K562 (cell line): ENCODE results near the gene SLC38A10. TPM values are rescaled to one million over a fixed set of nuclear protein-coding genes. Genes with fewer than 3 reads are reported as not detected.
A peak's percentile ranks its signal among the peaks of the same experiment; 100 is the strongest.

ENCODE experiments used
- ATAC-seq: fragments of 200-7000 bp; cut with Tn5 transposase; 3 replicates; pipeline ENCODE4 v1.9.1; 2020; ENCODE audit warnings: moderate library complexity
- BruUV-seq: library from RNA; stranded (reverse); fragments of 400-500 nt; replicated peaks from 2 replicates; lab custom pipeline; 2021; lab: Mats Ljungman, UMichigan
- CTCF ChIA-PET: fragments of 300-600 bp; formaldehyde crosslinking; extraction: SDS; loops from one replicate; lab custom pipeline; 2021; ENCODE audit warnings: low intra/inter-chr PET ratio; lab: Yijun Ruan, JAX
- POLR2A ChIA-PET: fragments of 300-600, 350-650 bp; sonication (Branson Sonifier 250); formaldehyde crosslinking; extraction: SDS; loops from one replicate; lab custom pipeline; 2021; ENCODE audit warnings: antibody characterized with exemption, inconsistent platforms; lab: Yijun Ruan, JAX
- DNase-seq, 4 experiments: peaks; one replicate each; pipeline versions ENCODE4 v3.0.0 to v3.0.0-alpha.2; 2011 to 2018; ENCODE audit warnings: low spot score in 3 of 4, mixed read lengths in 3 of 4; ENCODE audit errors: extremely low read depth in 1 of 4
- FAIRE-seq: peaks from 2 replicates; lab custom pipeline; 2011; peaks lifted over from hg19 to GRCh38; lab: Jason Lieb, UNC
- H2AFZ ChIP-seq: 2 replicates; pipeline ENCODE4 v1.6.0; 2011; ENCODE audit warnings: low read depth, low read length, control low read depth, inconsistent platforms
- H3K27ac ChIP-seq: fragments of 200-600 bp; 3 replicates; pipeline ENCODE4 v1.8.0; 2011; ENCODE audit warnings: low read depth, mild to moderate bottlenecking, control low read depth, inconsistent platforms, low read length, moderate library complexity, mixed read lengths; ENCODE audit errors: extremely low read depth
- H3K27me3 ChIP-seq, 2 experiments: fragments of 300-600 bp in 1 of 2; 2 replicates in 1 of 2; 3 replicates in 1 of 2; pipeline versions ENCODE4 v1.6.0 to v1.8.0; 2011; ENCODE audit warnings: inconsistent platforms in 2 of 2, low read length in 2 of 2, mild to moderate bottlenecking in 1 of 2, mixed read lengths in 1 of 2, moderate library complexity in 1 of 2; ENCODE audit not compliant: control insufficient read depth in 2 of 2, insufficient read depth in 2 of 2
- H3K36me3 ChIP-seq: fragments of 300-600 bp; 3 replicates; pipeline ENCODE4 v1.8.0; 2011; ENCODE audit warnings: mild to moderate bottlenecking, low read length, inconsistent platforms; ENCODE audit not compliant: control insufficient read depth, insufficient read depth
- H3K4me1 ChIP-seq, 2 experiments: fragments of 200-600 bp in 1 of 2; replicated peaks in 1 of 2; 2 replicates in 1 of 2; 3 replicates in 1 of 2; pipeline versions ENCODE4 v1.5.1 to v1.8.0; 2011; ENCODE audit warnings: inconsistent platforms in 2 of 2, low read length in 2 of 2, mild to moderate bottlenecking in 1 of 2, mixed read lengths in 1 of 2, moderate library complexity in 1 of 2; ENCODE audit not compliant: control insufficient read depth in 2 of 2, insufficient read depth in 2 of 2
- H3K4me2 ChIP-seq: 2 replicates; pipeline ENCODE4 v1.6.1; 2011; ENCODE audit warnings: low read length, control low read depth, inconsistent platforms, mixed read lengths; ENCODE audit not compliant: insufficient read depth
- H3K4me3 ChIP-seq: fragments of 200-600 bp; sonication (generic), shearing (Covaris generic); 2 replicates; pipeline ENCODE4 v1.5.1; 2016; ENCODE audit warnings: control low read depth, inconsistent platforms
- H3K79me2 ChIP-seq: fragments of 200-600 bp; 3 replicates; pipeline ENCODE4 v1.8.0; 2011; ENCODE audit warnings: low read length, inconsistent platforms; ENCODE audit not compliant: control insufficient read depth, insufficient read depth
- H3K9ac ChIP-seq, 2 experiments: 2 replicates each; pipeline versions ENCODE4 v1.6.0 to v1.6.1; 2011; ENCODE audit warnings: low read depth in 2 of 2, low read length in 2 of 2, control low read depth in 1 of 2, inconsistent platforms in 1 of 2, mild to moderate bottlenecking in 1 of 2, mixed read lengths in 1 of 2; ENCODE audit not compliant: insufficient read depth in 1 of 2
- H3K9me1 ChIP-seq: one replicate; pipeline ENCODE4 v1.6.0; 2011; ENCODE audit warnings: inconsistent platforms, mild to moderate bottlenecking, low read length, moderate library complexity; ENCODE audit not compliant: control insufficient read depth, insufficient read depth
- H3K9me3 ChIP-seq: replicated peaks from 2 replicates; pipeline ENCODE4 v1.5.1; 2011; ENCODE audit warnings: low read depth, low read length, inconsistent platforms; ENCODE audit not compliant: control insufficient read depth, insufficient read depth
- H4K20me1 ChIP-seq: replicated peaks from 2 replicates; pipeline ENCODE4 v1.6.1; 2011; ENCODE audit warnings: low read length, inconsistent platforms, mixed read lengths; ENCODE audit not compliant: control insufficient read depth, insufficient read depth
- BRCA1 ChIP-seq, 2 experiments: fragments of 450-650 bp in 1 of 2; sonication (generic) in 1 of 2; formaldehyde crosslinking in 1 of 2; IDR thresholded peaks; 2 replicates each; pipeline versions ENCODE4 v1.5.0 to v1.6.1; 2017 to 2020; ENCODE audit warnings: mild to moderate bottlenecking in 1 of 2, missing genetic modification reagents in 1 of 2
- BRF2 ChIP-seq: IDR thresholded peaks from 3 replicates; pipeline ENCODE4 v1.6.1; 2011; ENCODE audit warnings: borderline replicate concordance, mild to moderate bottlenecking; ENCODE audit not compliant: insufficient read length, insufficient read depth
- ESRRA ChIP-seq: fragments of 450-650 bp; IDR thresholded peaks from 2 replicates; pipeline ENCODE4 v1.6.1; 2014; ENCODE audit warnings: low read depth, mild to moderate bottlenecking, moderate library complexity, borderline replicate concordance
- GATAD2A ChIP-seq: fragments of 450-650 bp; IDR thresholded peaks from 2 replicates; pipeline ENCODE4 v1.6.1; 2017
- MIER1 ChIP-seq: fragments of 450-650 bp; IDR thresholded peaks from 2 replicates; pipeline ENCODE4 v1.6.1; 2016; ENCODE audit warnings: antibody characterized with exemption, mild to moderate bottlenecking, low read depth
- MYC ChIP-seq, 2 experiments: fragments of 250-450 bp in 1 of 2; sonication (Bioruptor Pico) in 1 of 2; IDR thresholded peaks; 2 replicates each; pipeline versions ENCODE4 v1.5.1 to v1.6.1; 2012 to 2021; ENCODE audit warnings: low read depth in 2 of 2, borderline replicate concordance in 1 of 2, improper control_type of control experiment in 1 of 2, low read length in 1 of 2, mild to moderate bottlenecking in 1 of 2, moderate library complexity in 1 of 2
- NR2C1 ChIP-seq, 2 experiments: fragments of 450-650 bp; IDR thresholded peaks; 2 replicates each; pipeline ENCODE4 v1.6.1; 2017; ENCODE audit warnings: mild to moderate bottlenecking in 2 of 2, antibody characterized with exemption in 1 of 2, inconsistent platforms in 1 of 2, missing compliant biosample characterization in 1 of 2, missing genetic modification characterization in 1 of 2
- TRIM24 ChIP-seq, 2 experiments: fragments of 450-650 bp; IDR thresholded peaks; 2 replicates each; pipeline ENCODE4 v1.6.1; 2016
- ZFP1 ChIP-seq: fragments of 450-650 bp; formaldehyde crosslinking; IDR thresholded peaks from 2 replicates; pipeline ENCODE4 v1.4.0; 2020; ENCODE audit warnings: mild to moderate bottlenecking, mixed read lengths
- WGBS: fragments of 100-300 bp; shearing (Covaris generic); methylation state at CpG from one replicate; pipeline ENCODE4 v1.1.6; 2016; ENCODE audit warnings: low coverage, mixed read lengths; ENCODE audit not compliant: insufficient coverage; ENCODE audit errors: missing lambda C conversion rate; 5-methylcytosine and 5-hydroxymethylcytosine counted together
- in situ Hi-C: fragments of 300-500 bp; cut with MboI; formaldehyde crosslinking; loops from 4 replicates; pipeline ENCODE4 v1.15.0; 2018; ENCODE audit warnings: inconsistent platforms, mixed read lengths
- intact Hi-C: fragments of 100-400 bp; cut with micrococcal nuclease; formaldehyde crosslinking; loops from 2 replicates; pipeline ENCODE4 v1.14.2; 2022
- polyA plus RNA-seq, 8 experiments: library from polyadenylated mRNA; depleted of rRNA in 4 of 8; stranded (reverse) in 5 of 8; unstranded in 3 of 8; fragments of >200 nt; fragmentation: Nextera tagmentation in 2 of 8; fragmentation: Illumina TruSeq in 1 of 8; extraction: Ambion mirVana in 2 of 8; extraction: Trizol in 1 of 8; gene quantifications; 2 replicates each; pipeline versions ENCODE4 v1.2.1 to v1.2.3, GENCODE V29; 2011 to 2014; ENCODE audit warnings: inconsistent platforms in 1 of 8, missing spikeins in 1 of 8
- total RNA-seq, 7 experiments: library from RNA; depleted of rRNA in 6 of 7; stranded (reverse); fragments of >200 nt in 6 of 7; fragmentation: Illumina TruSeq in 2 of 7; extraction: Trizol in 2 of 7; gene quantifications; 2 replicates each; pipeline versions ENCODE4 v1.2.1 to v1.2.3, GENCODE V29; 2011 to 2021; ENCODE audit warnings: low replicate concordance in 1 of 7

The SLC38A10 gene
- total and polyA plus RNA-seq, 9 of the 15 experiments (the other 6 are each of a cell fraction or from before 2014, with no cell fraction given): 0.45 to 54.2 (median 13.8) TPM

GRCh38 chr17:81285179-81285878, 9.8 kb downstream of the SLC38A10 start (continued):
- peak in 1 of 2 experiments; percentile 69; a peak in 2 of 4 replicates for TF ChIP-seq TRIM24 (IDR thresholded peaks at IDR 0.05)
- TF ChIP-seq GATAD2A: no peak
- no peak for TF ChIP-seq ZFP1 (CRISPR knock-in tag)
- no peak; the same call in 1 of the 2 replicates for TF ChIP-seq ESRRA
- peak; percentile 98 for TF ChIP-seq MYC (IDR thresholded peaks at IDR 0.05; ENCODE audit: low read depth, low read length)
- peak; percentile 90 for TF ChIP-seq MYC (CRISPR knock-in tag; IDR thresholded peaks at IDR 0.05; ENCODE audit: borderline replicate concordance, low read depth)

- H2AFZ ChIP-seq: no peak overlapping the region
- no peak for DNase-seq
- H4K20me1 ChIP-seq: no peaks in the 10 kb centered on the region
- no peak for ATAC-seq
- H3K4me1 ChIP-seq: peaks cover 17 to 55% of the 10 kb centered on the region in 2 experiments
- no TSS peak for BruUV-seq
- peak overlapping the region in 1 of 2 experiments; percentile 13; a peak in 1 of 4 replicates for H3K9ac ChIP-seq
- no peak for FAIRE-seq
- ChIA-PET CTCF (no interaction called here), POLR2A (no interaction called here)
- H3K79me2 ChIP-seq: peaks cover 28% of the 10 kb centered on the region
- 94% methylated on average over 12 of the region's 16 CpGs for WGBS
- H3K9me1 ChIP-seq: no peaks in the 10 kb centered on the region
- H3K36me3 ChIP-seq: peaks cover 58% of the 10 kb centered on the region; the same call in 1 of the 3 replicates
- no peak overlapping the region for H3K27ac ChIP-seq
- intact Hi-C loops: no loop called here
- H3K4me3 ChIP-seq: no peak overlapping the region
- no peak overlapping the region for H3K4me2 ChIP-seq
- TF ChIP-seq MIER1: no peak
- TF ChIP-seq BRF2: no peak
- no peak for TF ChIP-seq BRCA1 (IDR thresholded peaks at IDR 0.05)
- no peak for TF ChIP-seq BRCA1 (CRISPR knock-in tag; IDR thresholded peaks at IDR 0.05)
- TF ChIP-seq NR2C1 (IDR thresholded peaks at IDR 0.05): no peak
- TF ChIP-seq NR2C1 (tag; IDR thresholded peaks at IDR 0.05): no peak
- in situ Hi-C loops: no loop called here
- no peaks in the 10 kb centered on the region for H3K27me3 ChIP-seq
- H3K9me3 ChIP-seq: no peaks in the 10 kb centered on the region
Observed at GRCh38 chr17:81282876-81283275, 12.2 kb downstream of the SLC38A10 start.
